ENCODE measurements around the gene ZSWIM7. TPM values are rescaled to one million over a fixed set of nuclear protein-coding genes. Genes with fewer than 3 reads are reported as not detected.

ZSWIM7 gene, protein sequence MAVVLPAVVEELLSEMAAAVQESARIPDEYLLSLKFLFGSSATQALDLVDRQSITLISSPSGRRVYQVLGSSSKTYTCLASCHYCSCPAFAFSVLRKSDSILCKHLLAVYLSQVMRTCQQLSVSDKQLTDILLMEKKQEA
- 35.2 to 50.2 TPM (median 49.9 TPM) in 5 replicates for total RNA-seq (2022; extraction: Qiagen RNA extraction)

DNA sequence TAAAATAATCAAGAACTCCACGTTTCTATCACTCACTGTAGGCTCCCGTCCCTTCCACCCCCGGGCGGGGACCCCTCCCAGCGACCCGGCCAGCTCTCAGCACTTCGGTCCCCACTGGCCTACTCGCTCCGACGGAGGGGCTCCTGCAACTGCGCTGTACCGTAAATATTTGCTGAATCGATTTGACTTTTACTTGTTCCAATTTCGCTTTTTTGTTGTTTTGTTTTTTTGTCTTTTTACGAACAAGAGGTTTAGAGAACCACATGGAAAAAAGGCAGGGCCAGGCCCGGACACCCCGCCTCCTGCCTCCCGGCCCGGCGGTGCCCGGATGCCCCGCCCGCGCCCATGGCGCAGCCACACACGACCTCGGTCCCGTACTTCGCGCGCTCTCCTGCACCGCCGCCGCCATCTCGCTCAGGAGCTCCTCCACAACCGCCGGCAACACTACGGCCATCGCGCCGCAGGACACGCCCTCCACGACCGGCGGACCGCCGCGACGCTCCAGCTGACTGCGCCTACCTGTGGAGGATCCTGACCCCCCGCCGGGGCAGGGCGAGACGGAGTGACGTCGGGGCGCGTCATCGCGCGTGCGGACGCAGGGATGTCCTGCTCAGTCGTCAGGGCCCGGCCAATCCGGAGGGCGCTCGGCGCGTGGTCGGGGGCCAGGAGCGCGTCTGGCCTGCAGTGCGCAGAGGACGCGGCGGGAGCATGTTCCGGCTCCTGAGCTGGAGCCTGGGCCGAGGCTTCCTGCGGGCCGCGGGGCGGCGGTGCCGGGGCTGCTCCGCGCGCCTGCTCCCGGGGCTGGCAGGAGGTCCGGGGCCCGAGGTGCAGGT, at the start of gene ZSWIM7, which contains the start of gene TTC19:
ZSWIM7 (minus strand) TSS at position 564 of the 833 bp plus-strand sequence; CDS start at position 454, 110 bp downstream.
TTC19 (plus strand) TSS at position 684 of the 833 bp plus-strand sequence; CDS start at position 709, 25 bp downstream.

DNA sequence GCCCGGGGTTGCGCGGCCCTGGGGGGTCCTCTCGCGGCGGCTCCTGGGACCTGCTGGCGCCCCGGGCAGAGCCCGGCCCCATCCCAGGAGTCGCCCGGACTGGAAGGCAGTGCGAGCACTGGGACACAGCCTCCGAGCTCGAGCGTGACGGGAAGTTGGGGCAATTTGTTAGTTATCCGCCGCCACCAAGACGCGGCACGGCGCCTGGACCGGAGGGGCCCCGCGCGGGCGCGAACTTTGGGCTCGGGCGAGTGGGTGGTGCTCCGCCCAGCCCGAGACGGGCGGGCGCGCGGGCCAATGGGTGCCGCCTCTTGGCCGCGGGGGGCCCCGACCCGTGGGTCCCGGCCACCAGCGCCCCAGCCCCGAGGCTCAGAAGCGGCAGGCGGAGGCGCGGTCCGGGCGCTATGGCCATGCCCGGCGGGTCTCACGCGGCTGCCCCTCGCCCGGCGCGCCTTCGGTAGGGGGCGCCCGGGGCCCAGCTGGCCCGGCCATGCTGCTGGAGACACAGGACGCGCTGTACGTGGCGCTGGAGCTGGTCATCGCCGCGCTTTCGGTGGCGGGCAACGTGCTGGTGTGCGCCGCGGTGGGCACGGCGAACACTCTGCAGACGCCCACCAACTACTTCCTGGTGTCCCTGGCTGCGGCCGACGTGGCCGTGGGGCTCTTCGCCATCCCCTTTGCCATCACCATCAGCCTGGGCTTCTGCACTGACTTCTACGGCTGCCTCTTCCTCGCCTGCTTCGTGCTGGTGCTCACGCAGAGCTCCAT, 54.6 kb downstream of the ZSWIM7 start, which contains the start of gene ADORA2B:
ADORA2B (plus strand) TSS at position 372 of the 768 bp plus-strand sequence; CDS start at position 491, 119 bp downstream.

Other genes starting within 250 kb of the ZSWIM7 start
- 11.1 to 16.5 TPM (median 14.6 TPM) in 5 replicates for gene ADORA2B, start 54.6 kb downstream of the ZSWIM7 start, total RNA-seq (2022; extraction: Qiagen RNA extraction)
- gene TTC19, start 120 bp upstream of the ZSWIM7 start, total RNA-seq (2022; extraction: Qiagen RNA extraction): 46.4 to 52.3 TPM (median 50.8 TPM) in 5 replicates
- gene NCOR1, start 215.8 kb upstream of the ZSWIM7 start, total RNA-seq (2022; extraction: Qiagen RNA extraction): 62.3 to 104 TPM (median 70.0 TPM) in 5 replicates
- gene PIGL, start 217.5 kb upstream of the ZSWIM7 start, total RNA-seq (2022; extraction: Qiagen RNA extraction): 16.2 to 20.2 TPM (median 18.0 TPM) in 5 replicates

Measured in A549 treated with Hydrocortisone at 1 μM for 4 hours (cell line).